ENCODE measurements around the gene CLEC2L.

Gene CLEC2L

DNA sequence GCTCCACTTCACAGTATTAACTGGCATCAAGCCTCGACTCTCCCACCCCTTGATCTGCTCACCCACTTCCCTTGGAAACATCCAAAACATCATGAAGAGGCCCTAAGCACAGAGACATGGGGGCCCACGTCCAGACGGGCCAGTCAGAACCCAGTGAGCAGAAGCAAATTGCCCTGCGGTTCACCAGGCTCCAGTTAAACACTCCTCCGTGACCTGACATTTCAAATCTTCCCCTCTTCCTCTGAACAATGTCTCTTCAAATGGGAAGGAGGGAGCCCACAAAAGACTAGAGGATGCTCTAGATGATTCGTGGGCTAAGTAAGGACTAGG lies 44.8 kb downstream of the CLEC2L start:
- 93% methylated on average over 2 of the region's 6 CpGs for WGBS (ENCODE audit: insufficient coverage)

DNA sequence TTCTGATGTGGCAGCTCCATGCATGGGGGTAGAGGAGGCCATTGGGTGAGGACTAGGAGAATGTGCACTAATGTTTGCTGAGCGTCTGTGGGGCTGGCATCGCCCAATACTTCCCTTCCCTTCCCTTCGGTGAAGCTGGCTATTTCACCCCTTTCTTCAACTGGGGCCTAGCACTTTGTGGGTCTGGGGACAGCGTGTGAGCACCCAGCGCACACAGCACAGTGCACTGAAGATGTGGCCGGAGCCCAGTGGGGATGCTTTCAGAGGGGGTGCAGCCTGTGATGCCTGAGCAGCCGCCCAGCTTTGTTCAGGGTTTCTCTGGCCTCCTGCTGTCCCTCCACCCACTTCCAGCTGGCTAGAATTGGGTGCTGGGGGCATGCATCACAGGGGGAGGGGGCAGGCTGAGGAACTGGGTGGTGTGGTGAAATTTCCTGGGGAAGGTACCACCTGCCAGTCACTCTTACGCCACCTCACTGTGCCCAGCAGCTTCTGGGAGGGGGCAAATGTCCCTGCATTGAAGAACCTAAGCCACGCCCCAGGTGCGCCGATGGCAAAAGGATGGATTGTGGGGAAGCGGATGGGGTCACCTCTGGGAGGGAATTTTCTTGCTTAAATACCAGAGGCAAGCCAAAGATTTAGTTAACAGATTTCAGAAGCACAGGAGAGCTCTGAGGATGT lies 45.5 kb downstream of the CLEC2L start:
- Histone ChIP-seq H3K4me3 (ENCODE audit: control insufficient read depth in 1 of 7, extremely low read depth in 1 of 7, insufficient read depth in 4 of 7, low read depth in 2 of 7, low read length in 6 of 7) (no peak overlapping the region), H3K36me3 (ENCODE audit: control insufficient read depth in 4 of 4, insufficient read depth in 4 of 4, low read length in 3 of 4) (peaks cover 0 to 22% (median 11%) of the 10 kb centered on the region in 4 experiments), H3K27me3 (replicated peaks in 2 of 5; ENCODE audit: control insufficient read depth in 4 of 5, insufficient read depth in 5 of 5, low read length in 4 of 5) (no peaks in the 10 kb centered on the region), H3K27ac (ENCODE audit: insufficient read depth in 1 of 2, low read depth in 1 of 2, low read length in 2 of 2, poor library complexity in 1 of 2, severe bottlenecking in 2 of 2) (no peak overlapping the region), H3K9me3 (ENCODE audit: control extremely low read depth in 1 of 5, control insufficient read depth in 4 of 5, insufficient read depth in 2 of 5, low read depth in 1 of 5, low read length in 4 of 5) (peaks cover 0 to 3% (median 0%) of the 10 kb centered on the region in 5 experiments), H3K4me1 (ENCODE audit: control extremely low read depth in 1 of 4, control insufficient read depth in 4 of 4, insufficient read depth in 4 of 4, low read length in 3 of 4) (no peaks in the 10 kb centered on the region)
- no peak for DNase-seq
- POLR2A ChIA-PET: no interaction called here
- 99% methylated on average over 11 of the region's 12 CpGs for WGBS (ENCODE audit: insufficient coverage)
- CTCF ChIA-PET: interaction anchor here (0.7 to 1.8 kb wide), 4 partner anchors 12 to 135 kb away, joined by 3 to 5 read pairs (median 4); no protein-coding TSS in a partner anchor

More for the DNA sequence above, 44.8 kb downstream of the CLEC2L start:
- DNase-seq: no peak
- POLR2A ChIA-PET: no interaction called here
- Histone ChIP-seq H3K4me1 (ENCODE audit: control extremely low read depth in 1 of 4, control insufficient read depth in 4 of 4, insufficient read depth in 4 of 4, low read length in 3 of 4) (peaks cover 0 to under 1% (median 0%) of the 10 kb centered on the region in 4 experiments), H3K36me3 (ENCODE audit: control insufficient read depth in 4 of 4, insufficient read depth in 4 of 4, low read length in 3 of 4) (peaks cover 0 to 16% (median 10%) of the 10 kb centered on the region in 4 experiments), H3K9me3 (ENCODE audit: control extremely low read depth in 1 of 5, control insufficient read depth in 4 of 5, insufficient read depth in 2 of 5, low read depth in 1 of 5, low read length in 4 of 5) (peaks cover 0 to 3% (median 0%) of the 10 kb centered on the region in 5 experiments), H3K27ac (ENCODE audit: insufficient read depth in 1 of 2, low read depth in 1 of 2, low read length in 2 of 2, poor library complexity in 1 of 2, severe bottlenecking in 2 of 2) (no peak overlapping the region), H3K27me3 (replicated peaks in 2 of 5; ENCODE audit: control insufficient read depth in 4 of 5, insufficient read depth in 5 of 5, low read length in 4 of 5) (no peaks in the 10 kb centered on the region), H3K4me3 (ENCODE audit: control insufficient read depth in 1 of 7, extremely low read depth in 1 of 7, insufficient read depth in 4 of 7, low read depth in 2 of 7, low read length in 6 of 7) (no peak overlapping the region)
- CTCF ChIA-PET: interaction anchor here (0.7 to 1.8 kb wide), 4 partner anchors 12 to 134 kb away, joined by 3 to 5 read pairs (median 4); no protein-coding TSS in a partner anchor

DNA sequence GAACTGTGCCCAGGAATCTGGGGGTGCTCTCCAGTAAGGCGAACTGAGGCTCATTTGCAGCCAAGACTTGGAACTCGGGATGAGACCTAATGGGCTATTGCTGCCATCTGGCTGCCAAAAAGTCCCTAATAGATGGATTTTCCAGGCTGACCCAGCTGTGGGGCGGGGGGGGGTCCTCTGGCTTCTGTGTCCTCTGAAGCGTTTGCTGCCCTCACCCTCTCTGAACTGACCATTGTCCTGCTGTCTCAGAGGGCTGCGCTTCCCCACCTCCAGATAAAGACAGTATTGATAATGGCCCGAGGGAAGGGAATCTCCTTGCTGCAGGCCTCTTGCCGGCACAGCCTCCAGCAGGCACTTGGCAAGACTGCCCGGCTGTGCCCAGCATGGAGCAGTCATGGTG lies 46.6 kb downstream of the CLEC2L start:
- Histone ChIP-seq H3K9me3 (ENCODE audit: control extremely low read depth in 1 of 5, control insufficient read depth in 4 of 5, insufficient read depth in 2 of 5, low read depth in 1 of 5, low read length in 4 of 5) (peaks cover 0 to 3% (median 0%) of the 10 kb centered on the region in 5 experiments), H3K27ac (ENCODE audit: insufficient read depth in 1 of 2, low read depth in 1 of 2, low read length in 2 of 2, poor library complexity in 1 of 2, severe bottlenecking in 2 of 2) (no peak overlapping the region), H3K27me3 (replicated peaks in 2 of 5; ENCODE audit: control insufficient read depth in 4 of 5, insufficient read depth in 5 of 5, low read length in 4 of 5) (no peaks in the 10 kb centered on the region), H3K4me1 (ENCODE audit: control extremely low read depth in 1 of 4, control insufficient read depth in 4 of 4, insufficient read depth in 4 of 4, low read length in 3 of 4) (no peaks in the 10 kb centered on the region), H3K36me3 (ENCODE audit: control insufficient read depth in 4 of 4, insufficient read depth in 4 of 4, low read length in 3 of 4) (peaks cover 7 to 31% (median 12%) of the 10 kb centered on the region in 4 experiments), H3K4me3 (ENCODE audit: control insufficient read depth in 1 of 7, extremely low read depth in 1 of 7, insufficient read depth in 4 of 7, low read depth in 2 of 7, low read length in 6 of 7) (no peak overlapping the region)
- no peak for DNase-seq
- CTCF ChIA-PET: interaction anchor here (1.0 to 1.8 kb wide), 2 partner anchors 35 to 136 kb away, joined by 3 to 5 read pairs; no protein-coding TSS in a partner anchor
- 91% methylated on average over 6 of the region's 8 CpGs for WGBS (ENCODE audit: insufficient coverage)
- POLR2A ChIA-PET: no interaction called here

DNA sequence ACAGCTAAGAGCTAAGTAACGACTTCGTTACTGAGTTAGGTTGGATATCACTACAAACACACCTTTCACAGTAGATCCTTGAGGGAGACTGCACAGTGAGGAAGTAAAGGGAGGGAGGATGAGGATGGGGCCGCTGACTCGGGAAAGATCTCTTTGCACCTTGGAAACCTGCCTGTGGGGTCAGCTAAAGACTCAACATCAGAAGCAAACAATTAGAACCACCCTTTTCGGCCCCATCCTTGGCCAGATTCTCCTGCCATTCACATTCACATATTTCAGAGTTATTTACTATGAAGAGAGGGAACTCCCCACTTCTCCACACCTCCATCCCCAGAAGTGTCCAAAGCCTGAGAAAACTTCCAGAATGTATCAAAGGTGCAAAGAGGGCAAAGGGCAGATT lies 47.1 kb downstream of the CLEC2L start:
- DNase-seq: no peak
- H3K36me3 ChIP-seq (ENCODE audit: control insufficient read depth in 4 of 4, insufficient read depth in 4 of 4, low read length in 3 of 4): peaks cover 7 to 34% (median 14%) of the 10 kb centered on the region in 4 experiments
- no peaks in the 10 kb centered on the region for H3K4me1 ChIP-seq (ENCODE audit: control extremely low read depth in 1 of 4, control insufficient read depth in 4 of 4, insufficient read depth in 4 of 4, low read length in 3 of 4)
- ChIA-PET CTCF (interaction anchor here (1.0 kb wide), 1 partner anchor 34 kb away, joined by 3 read pairs; no protein-coding TSS in a partner anchor), POLR2A (no interaction called here)
- peaks cover 0 to 3% (median 0%) of the 10 kb centered on the region in 5 experiments for H3K9me3 ChIP-seq (ENCODE audit: control extremely low read depth in 1 of 5, control insufficient read depth in 4 of 5, insufficient read depth in 2 of 5, low read depth in 1 of 5, low read length in 4 of 5)
- no peak overlapping the region for H3K27ac ChIP-seq (ENCODE audit: insufficient read depth in 1 of 2, low read depth in 1 of 2, low read length in 2 of 2, poor library complexity in 1 of 2, severe bottlenecking in 2 of 2)
- no peak overlapping the region for H3K4me3 ChIP-seq (ENCODE audit: control insufficient read depth in 1 of 7, extremely low read depth in 1 of 7, insufficient read depth in 4 of 7, low read depth in 2 of 7, low read length in 6 of 7)
- H3K27me3 ChIP-seq (replicated peaks in 2 of 5; ENCODE audit: control insufficient read depth in 4 of 5, insufficient read depth in 5 of 5, low read length in 4 of 5): no peaks in the 10 kb centered on the region
- 100% methylated on average over 1 of the region's 5 CpGs for WGBS (ENCODE audit: insufficient coverage)

DNA sequence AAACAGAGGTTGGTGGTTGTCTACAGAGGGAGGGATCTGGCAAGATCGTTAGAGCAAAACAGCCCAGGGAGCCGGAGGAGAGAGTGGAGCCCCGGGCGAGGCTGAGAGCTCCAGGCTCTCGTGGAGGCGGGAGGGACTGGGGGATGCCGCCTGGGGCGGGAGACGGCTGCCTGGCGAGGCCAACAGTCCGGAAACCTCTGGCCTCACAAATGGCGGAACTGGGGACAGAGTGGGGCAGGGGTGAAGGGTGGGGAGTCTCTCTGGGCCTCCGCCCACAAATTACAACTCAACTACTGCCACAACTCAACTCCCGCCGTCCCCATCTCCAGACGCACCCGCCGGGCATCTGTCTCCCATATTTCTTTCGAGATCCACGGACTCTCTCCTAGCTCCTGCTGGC lies 47.7 kb downstream of the CLEC2L start:
- ChIA-PET POLR2A (interaction anchor here (0.6 kb wide), 1 partner anchor 18 kb away, joined by 4 read pairs; no protein-coding TSS in a partner anchor), CTCF (no interaction called here)
- no peak overlapping the region for H3K27ac ChIP-seq (ENCODE audit: insufficient read depth in 1 of 2, low read depth in 1 of 2, low read length in 2 of 2, poor library complexity in 1 of 2, severe bottlenecking in 2 of 2)
- H3K36me3 ChIP-seq (ENCODE audit: control insufficient read depth in 4 of 4, insufficient read depth in 4 of 4, low read length in 3 of 4): peaks cover 7 to 34% (median 16%) of the 10 kb centered on the region in 4 experiments
- peak in 1 of 3 donors; percentile 8 for DNase-seq
- H3K4me3 ChIP-seq (ENCODE audit: control insufficient read depth in 1 of 7, extremely low read depth in 1 of 7, insufficient read depth in 4 of 7, low read depth in 2 of 7, low read length in 6 of 7): no peak overlapping the region
- H3K4me1 ChIP-seq (ENCODE audit: control extremely low read depth in 1 of 4, control insufficient read depth in 4 of 4, insufficient read depth in 4 of 4, low read length in 3 of 4): no peaks in the 10 kb centered on the region
- no peaks in the 10 kb centered on the region for H3K27me3 ChIP-seq (replicated peaks in 2 of 5; ENCODE audit: control insufficient read depth in 4 of 5, insufficient read depth in 5 of 5, low read length in 4 of 5)
- 99% methylated on average over 6 of the region's 20 CpGs for WGBS (ENCODE audit: insufficient coverage)
- H3K9me3 ChIP-seq (ENCODE audit: control extremely low read depth in 1 of 5, control insufficient read depth in 4 of 5, insufficient read depth in 2 of 5, low read depth in 1 of 5, low read length in 4 of 5): peaks cover 0 to under 1% (median 0%) of the 10 kb centered on the region in 5 experiments

DNA sequence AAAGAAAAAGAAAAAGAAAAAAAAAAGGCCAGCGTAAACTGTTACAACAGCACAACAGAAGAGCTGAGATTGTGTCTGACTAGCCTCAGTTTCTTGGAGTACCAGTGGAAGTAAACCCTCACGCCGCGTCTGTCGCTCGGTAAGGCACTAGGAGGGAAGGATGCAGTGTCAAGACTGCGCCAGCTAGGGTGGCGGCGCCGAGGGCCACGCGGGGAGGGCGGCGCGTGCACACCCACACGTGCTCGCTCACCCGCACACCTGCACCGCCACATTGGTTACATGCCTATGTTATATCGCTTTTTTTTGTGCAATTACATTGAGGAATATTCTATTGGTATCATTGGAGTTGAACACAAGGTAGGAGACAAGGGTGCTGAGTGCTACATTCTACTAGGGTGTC lies 48.2 kb downstream of the CLEC2L start:
- H3K9me3 ChIP-seq (ENCODE audit: control extremely low read depth in 1 of 5, control insufficient read depth in 4 of 5, insufficient read depth in 2 of 5, low read depth in 1 of 5, low read length in 4 of 5): no peaks in the 10 kb centered on the region
- no peaks in the 10 kb centered on the region for H3K4me1 ChIP-seq (ENCODE audit: control extremely low read depth in 1 of 4, control insufficient read depth in 4 of 4, insufficient read depth in 4 of 4, low read length in 3 of 4)
- no peak overlapping the region for H3K27ac ChIP-seq (ENCODE audit: insufficient read depth in 1 of 2, low read depth in 1 of 2, low read length in 2 of 2, poor library complexity in 1 of 2, severe bottlenecking in 2 of 2)
- CTCF ChIA-PET: no interaction called here
- no peak for DNase-seq
- POLR2A ChIA-PET: interaction anchor here (0.6 kb wide), 1 partner anchor 19 kb away, joined by 4 read pairs; no protein-coding TSS in a partner anchor
- peaks cover 7 to 37% (median 20%) of the 10 kb centered on the region in 4 experiments for H3K36me3 ChIP-seq (ENCODE audit: control insufficient read depth in 4 of 4, insufficient read depth in 4 of 4, low read length in 3 of 4)
- 97% methylated on average over 18 of the region's 20 CpGs for WGBS (ENCODE audit: insufficient coverage)
- no peak overlapping the region for H3K4me3 ChIP-seq (ENCODE audit: control insufficient read depth in 1 of 7, extremely low read depth in 1 of 7, insufficient read depth in 4 of 7, low read depth in 2 of 7, low read length in 6 of 7)
- no peaks in the 10 kb centered on the region for H3K27me3 ChIP-seq (replicated peaks in 2 of 5; ENCODE audit: control insufficient read depth in 4 of 5, insufficient read depth in 5 of 5, low read length in 4 of 5)

DNA sequence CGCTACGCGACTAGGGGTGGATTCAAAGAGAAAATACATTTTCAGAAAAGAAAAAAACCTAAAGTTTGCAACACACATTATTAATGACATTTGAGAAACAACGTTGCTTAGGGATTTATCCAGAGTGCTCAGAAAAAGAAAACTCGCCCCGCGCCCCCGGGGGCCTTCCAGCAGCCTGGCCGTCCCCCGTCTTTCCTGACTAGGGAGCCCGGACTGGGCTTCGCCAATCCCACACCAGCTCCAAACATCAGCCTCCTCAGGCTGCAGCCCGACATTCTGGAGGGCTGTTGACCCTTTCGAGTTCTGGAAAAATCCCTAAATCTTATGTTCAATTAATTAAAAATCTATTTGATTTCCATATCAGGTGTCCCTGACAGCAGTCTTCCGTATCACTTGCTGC lies 48.6 kb downstream of the CLEC2L start:
- POLR2A ChIA-PET: interaction anchor here (0.6 kb wide), 1 partner anchor 19 kb away, joined by 4 read pairs; no protein-coding TSS in a partner anchor
- WGBS (ENCODE audit: insufficient coverage): 98% methylated on average over 9 of the region's 15 CpGs
- H3K36me3 ChIP-seq (ENCODE audit: control insufficient read depth in 4 of 4, insufficient read depth in 4 of 4, low read length in 3 of 4): peaks cover 7 to 37% (median 19%) of the 10 kb centered on the region in 4 experiments
- no peak for DNase-seq
- H3K4me1 ChIP-seq (ENCODE audit: control extremely low read depth in 1 of 4, control insufficient read depth in 4 of 4, insufficient read depth in 4 of 4, low read length in 3 of 4): no peaks in the 10 kb centered on the region
- CTCF ChIA-PET: no interaction called here
- no peaks in the 10 kb centered on the region for H3K27me3 ChIP-seq (replicated peaks in 2 of 5; ENCODE audit: control insufficient read depth in 4 of 5, insufficient read depth in 5 of 5, low read length in 4 of 5)
- H3K27ac ChIP-seq (ENCODE audit: insufficient read depth in 1 of 2, low read depth in 1 of 2, low read length in 2 of 2, poor library complexity in 1 of 2, severe bottlenecking in 2 of 2): no peak overlapping the region
- no peaks in the 10 kb centered on the region for H3K9me3 ChIP-seq (ENCODE audit: control extremely low read depth in 1 of 5, control insufficient read depth in 4 of 5, insufficient read depth in 2 of 5, low read depth in 1 of 5, low read length in 4 of 5)
- no peak overlapping the region for H3K4me3 ChIP-seq (ENCODE audit: control insufficient read depth in 1 of 7, extremely low read depth in 1 of 7, insufficient read depth in 4 of 7, low read depth in 2 of 7, low read length in 6 of 7)

Data from common myeloid progenitor, CD34-positive (primary cell).